ENCODE results near the gene KDM3B. TPM values are rescaled to one million over a fixed set of nuclear protein-coding genes. Genes with fewer than 3 reads are reported as not detected.

KDM3B gene
- total RNA-seq, 1 experiment from 2014 or later = 89.2 TPM

DNA sequence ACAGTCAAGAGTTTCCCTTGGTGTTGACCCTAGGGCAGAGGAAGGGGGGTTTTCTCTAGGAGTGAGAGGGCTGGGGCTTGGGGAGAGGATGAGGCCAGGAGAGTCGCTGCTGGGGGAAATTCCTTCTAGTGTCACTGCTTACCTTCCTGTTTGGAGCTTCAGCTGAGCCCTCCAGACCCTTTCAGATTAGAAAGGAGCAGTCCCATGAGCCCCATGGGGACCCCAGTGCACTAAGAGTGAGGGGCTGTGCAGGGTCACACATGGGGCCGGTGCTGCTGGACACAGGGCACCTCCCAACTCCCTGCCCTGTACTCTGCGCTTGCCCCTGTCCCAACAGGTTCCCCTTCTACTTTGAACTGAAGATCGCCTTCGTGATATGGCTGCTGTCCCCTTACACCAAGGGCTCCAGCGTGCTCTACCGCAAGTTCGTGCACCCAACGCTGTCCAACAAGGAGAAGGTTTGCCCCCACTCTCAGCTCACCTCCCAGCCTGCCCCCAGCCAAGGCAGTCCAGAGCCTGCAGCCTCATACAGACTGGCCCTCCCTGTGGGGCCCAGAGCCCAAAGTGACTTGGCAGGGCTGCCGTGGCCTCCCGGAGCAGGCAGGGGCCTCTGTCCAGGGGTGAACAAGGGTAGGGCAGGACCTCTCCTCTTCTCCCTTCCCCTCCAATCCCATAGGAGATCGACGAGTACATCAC lies 91.7 kb downstream of the KDM3B start:
- Histone ChIP-seq H3K18ac (ENCODE audit: insufficient read length, low read depth, low read length) (no peak overlapping the region), H3K56ac (ENCODE audit: insufficient read length, low read depth, low read length) (no peak overlapping the region), H3K4ac (ENCODE audit: low read depth, low read length) (no peak overlapping the region), H3K14ac (ENCODE audit: insufficient read depth, low read length) (no peak overlapping the region), H4K91ac (ENCODE audit: insufficient read length, low read depth, low read length) (no peak overlapping the region), H4K5ac (ENCODE audit: insufficient read length, low read depth, low read length) (no peak overlapping the region), H4K8ac (replicated peaks; ENCODE audit: insufficient read length, low read depth, low read length) (no peak overlapping the region), H2AFZ (ENCODE audit: low read length) (no peak overlapping the region), H3K23ac (ENCODE audit: insufficient read length, low read depth, low read length) (no peak overlapping the region), H4K20me1 (ENCODE audit: control insufficient read depth, insufficient read depth, insufficient read length) (no peaks in the 10 kb centered on the region), H3K9ac (ENCODE audit: extremely low read depth, insufficient read length, low read length) (no peak overlapping the region), H2BK12ac (ENCODE audit: insufficient read length, low read depth, low read length) (no peak overlapping the region), H3K27ac (ENCODE audit: insufficient read length, low read depth, low read length) (no peak overlapping the region), H3K27me3 (ENCODE audit: insufficient read depth, low read length) (no peaks in the 10 kb centered on the region), H2BK20ac (ENCODE audit: low read depth, low read length, poor library complexity, severe bottlenecking) (no peak overlapping the region), H3K4me1 (ENCODE audit: insufficient read depth, low read length) (peaks cover 4% of the 10 kb centered on the region), H2BK5ac (ENCODE audit: insufficient read length, low read length) (no peak overlapping the region), H2BK120ac (ENCODE audit: low read depth, low read length, poor library complexity, severe bottlenecking) (no peak overlapping the region), H2AK5ac (ENCODE audit: insufficient read length, low read length) (no peak overlapping the region), H3K4me2 (ENCODE audit: insufficient read depth, insufficient read length, low read length) (no peak overlapping the region), H3K79me1 (ENCODE audit: insufficient read depth, low read depth, low read length, poor library complexity, severe bottlenecking) (no peaks in the 10 kb centered on the region), H3T11ph (ENCODE audit: low read length) (no peak overlapping the region), H3K23me2 (ENCODE audit: insufficient read length, low read depth, low read length, poor library complexity, severe bottlenecking) (peaks cover 4% of the 10 kb centered on the region), H3K9me3 (ENCODE audit: control insufficient read depth, low read depth, low read length) (no peaks in the 10 kb centered on the region), H3K79me2 (ENCODE audit: insufficient read depth, low read length) (no peaks in the 10 kb centered on the region), H2BK15ac (ENCODE audit: low read depth, low read length) (no peak overlapping the region)
- TF ChIP-seq, protein P1, sequence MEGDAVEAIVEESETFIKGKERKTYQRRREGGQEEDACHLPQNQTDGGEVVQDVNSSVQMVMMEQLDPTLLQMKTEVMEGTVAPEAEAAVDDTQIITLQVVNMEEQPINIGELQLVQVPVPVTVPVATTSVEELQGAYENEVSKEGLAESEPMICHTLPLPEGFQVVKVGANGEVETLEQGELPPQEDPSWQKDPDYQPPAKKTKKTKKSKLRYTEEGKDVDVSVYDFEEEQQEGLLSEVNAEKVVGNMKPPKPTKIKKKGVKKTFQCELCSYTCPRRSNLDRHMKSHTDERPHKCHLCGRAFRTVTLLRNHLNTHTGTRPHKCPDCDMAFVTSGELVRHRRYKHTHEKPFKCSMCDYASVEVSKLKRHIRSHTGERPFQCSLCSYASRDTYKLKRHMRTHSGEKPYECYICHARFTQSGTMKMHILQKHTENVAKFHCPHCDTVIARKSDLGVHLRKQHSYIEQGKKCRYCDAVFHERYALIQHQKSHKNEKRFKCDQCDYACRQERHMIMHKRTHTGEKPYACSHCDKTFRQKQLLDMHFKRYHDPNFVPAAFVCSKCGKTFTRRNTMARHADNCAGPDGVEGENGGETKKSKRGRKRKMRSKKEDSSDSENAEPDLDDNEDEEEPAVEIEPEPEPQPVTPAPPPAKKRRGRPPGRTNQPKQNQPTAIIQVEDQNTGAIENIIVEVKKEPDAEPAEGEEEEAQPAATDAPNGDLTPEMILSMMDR (conservative IDR thresholded peaks at IDR 0.05) = no peak
- WGBS (ENCODE audit: extremely low coverage, insufficient read length, low lambda C conversion rate) = no CpG with 5 or more reads among the region's 13 CpGs
- no peak overlapping the region for H3K27ac Mint-ChIP-seq
- DNase-seq = no peak
- no peaks in the 10 kb centered on the region; a peak in 1 of 5 replicates for H3K9me3 Mint-ChIP-seq
- H3K27me3 Mint-ChIP-seq (ENCODE audit: low read depth) = no peaks in the 10 kb centered on the region; the same call in 1 of the 2 replicates
- H3K4me3 Mint-ChIP-seq = no peak overlapping the region; a peak in 1 of 5 replicates
- peaks cover 26% of the 10 kb centered on the region in 2 experiments for H3K4me1 Mint-ChIP-seq
- H3K36me3 Mint-ChIP-seq (ENCODE audit: insufficient read depth in 1 of 3, low read depth in 3 of 3) = peaks cover 0 to 19% (median 11%) of the 10 kb centered on the region in 3 experiments; a peak in 5 of 7 replicates
